SIG-M5 (cell line): Measurements from ENCODE around the gene MAZ.
"Not testable (repeated sequence)": the region's sequence is repeated elsewhere in the genome, so short reads cannot be mapped to it uniquely, and the experiment has no call there.

Experiments
- DNase-seq: peaks from one replicate; lab custom pipeline; 2025; lab: John Stamatoyannopoulos, UW

The MAZ gene

GRCh38 chr16:29784901-29785500, 21.3 kb upstream of the MAZ start:
- no peak for DNase-seq

GRCh38 chr16:29787155-29787554, 19.2 kb upstream of the MAZ start:
- DNase-seq = not testable (repeated sequence)

GRCh38 chr16:29789775-29790182, 16.6 kb upstream of the MAZ start:
- DNase-seq = no peak

- DNase-seq = peak; percentile 91
Observed at GRCh38 chr16:29790183-29790948, 16.0 kb upstream of the MAZ start, which contains the start of gene KIF22. KIF22 (plus strand) TSS chr16:29790751; CDS start chr16:29790760, 9 bp downstream.

- DNase-seq = no peak
Observed at GRCh38 chr16:29790949-29791844, 15.1 kb upstream of the MAZ start.

- DNase-seq = no peak
Observed at GRCh38 chr16:29791845-29792807, 14.2 kb upstream of the MAZ start.

GRCh38 chr16:29793153-29793552, 13.2 kb upstream of the MAZ start:
- not testable (repeated sequence) for DNase-seq

- DNase-seq = no peak
Observed at GRCh38 chr16:29794231-29794710, 12.1 kb upstream of the MAZ start.

- DNase-seq = no peak
Observed at GRCh38 chr16:29802416-29802935, 3.9 kb upstream of the MAZ start.

GRCh38 chr16:29804020-29804419, 2.3 kb upstream of the MAZ start:
- no peak for DNase-seq

- no peak for DNase-seq
Observed at GRCh38 chr16:29804455-29805231, 1.7 kb upstream of the MAZ start.

GRCh38 chr16:29805232-29806098, 864 bp upstream of the MAZ start:
- peak; percentile 44 for DNase-seq

GRCh38 chr16:29806641-29807425, 504 bp downstream of the MAZ start:
- no peak for DNase-seq

GRCh38 chr16:29807426-29808218, 1.3 kb downstream of the MAZ start:
- peak; percentile 39 for DNase-seq

- DNase-seq = no peak
Observed at GRCh38 chr16:29808219-29808900, 2.0 kb downstream of the MAZ start.

GRCh38 chr16:29809031-29809747, 2.9 kb downstream of the MAZ start:
- no peak for DNase-seq
